ENCODE data around the gene TMEM154. TPM values are rescaled to one million over a fixed set of nuclear protein-coding genes. Genes with fewer than 3 reads are reported as not detected.

TMEM154 gene
- total RNA-seq, 2 experiments from 2014 or later = 12.2 to 17.5 TPM

DNA sequence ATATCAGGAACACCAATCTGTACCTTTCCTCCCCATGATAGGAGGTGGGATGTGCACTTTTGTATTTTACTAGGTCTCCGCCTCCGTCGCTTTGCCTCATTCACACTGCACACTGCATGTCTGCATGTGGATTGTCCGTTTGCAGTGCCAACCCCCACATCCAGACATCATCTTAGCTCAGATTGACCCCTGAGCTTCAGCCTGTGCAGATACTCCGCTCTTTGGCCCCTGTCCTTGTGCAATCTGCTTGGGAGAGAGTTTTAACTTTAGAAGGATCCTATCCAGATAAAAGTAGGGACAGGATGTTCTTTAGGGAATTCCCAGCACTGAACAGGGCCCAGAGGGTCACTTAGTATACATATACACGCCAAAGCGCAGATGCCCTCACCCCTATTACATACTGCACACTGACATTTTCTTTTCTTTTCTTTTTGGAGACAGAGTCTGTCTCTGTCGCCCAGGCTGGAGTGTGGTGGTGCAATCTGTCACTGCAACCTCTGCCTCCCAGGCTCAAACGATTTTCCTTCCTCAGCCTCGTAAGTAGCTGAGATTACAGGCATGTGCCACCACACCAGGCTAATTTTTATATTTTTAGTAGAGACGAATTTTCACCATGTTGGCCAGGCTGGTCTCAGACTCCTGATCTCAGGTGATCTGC, 100.6 kb downstream of the TMEM154 start:
- no peak for ATAC-seq

DNA sequence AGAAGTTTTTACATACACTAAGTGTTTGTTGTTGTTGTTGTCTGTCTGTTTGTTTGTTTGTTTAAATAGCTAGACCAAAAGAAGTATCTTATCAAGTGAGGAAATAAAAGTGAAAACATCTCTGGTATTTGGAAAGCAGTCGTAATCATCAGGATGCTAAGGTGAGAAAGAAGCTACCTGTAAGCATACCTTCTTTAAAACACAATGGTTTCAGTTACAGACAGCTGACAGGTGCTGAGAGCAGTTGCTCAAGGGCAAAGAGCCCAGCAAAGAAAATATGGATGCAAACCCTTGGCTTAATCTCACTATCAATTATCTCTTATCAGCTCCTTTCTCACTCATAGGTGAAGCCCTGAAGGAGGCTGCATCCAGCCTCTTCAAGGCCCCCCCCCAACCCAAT, 101.1 kb downstream of the TMEM154 start:
- ATAC-seq (no peak), DNase-seq (no peak)
- intact Hi-C loops (cut with micrococcal nuclease) = no loop called here
- ChIA-PET CTCF (interaction anchor here (0.6 to 6.2 kb wide), 4 partner anchors 12 to 777 kb away, joined by 3 to 26 read pairs (median 3); no protein-coding TSS in a partner anchor), POLR2A (interaction anchor here (1.2 to 1.5 kb wide), 3 partner anchors 8 to 43 kb away, joined by 3 to 5 read pairs (median 3); no protein-coding TSS in a partner anchor)
- Mint-ChIP-seq H3K4me3 (no peak overlapping the region), H3K27me3 (no peaks in the 10 kb centered on the region), H3K36me3 (ENCODE audit: low read depth) (no peaks in the 10 kb centered on the region), H3K27ac (no peak overlapping the region), H3K9me3 (no peaks in the 10 kb centered on the region), H3K4me1 (ENCODE audit: low read depth) (no peaks in the 10 kb centered on the region)
- TF ChIP-seq, protein P1, sequence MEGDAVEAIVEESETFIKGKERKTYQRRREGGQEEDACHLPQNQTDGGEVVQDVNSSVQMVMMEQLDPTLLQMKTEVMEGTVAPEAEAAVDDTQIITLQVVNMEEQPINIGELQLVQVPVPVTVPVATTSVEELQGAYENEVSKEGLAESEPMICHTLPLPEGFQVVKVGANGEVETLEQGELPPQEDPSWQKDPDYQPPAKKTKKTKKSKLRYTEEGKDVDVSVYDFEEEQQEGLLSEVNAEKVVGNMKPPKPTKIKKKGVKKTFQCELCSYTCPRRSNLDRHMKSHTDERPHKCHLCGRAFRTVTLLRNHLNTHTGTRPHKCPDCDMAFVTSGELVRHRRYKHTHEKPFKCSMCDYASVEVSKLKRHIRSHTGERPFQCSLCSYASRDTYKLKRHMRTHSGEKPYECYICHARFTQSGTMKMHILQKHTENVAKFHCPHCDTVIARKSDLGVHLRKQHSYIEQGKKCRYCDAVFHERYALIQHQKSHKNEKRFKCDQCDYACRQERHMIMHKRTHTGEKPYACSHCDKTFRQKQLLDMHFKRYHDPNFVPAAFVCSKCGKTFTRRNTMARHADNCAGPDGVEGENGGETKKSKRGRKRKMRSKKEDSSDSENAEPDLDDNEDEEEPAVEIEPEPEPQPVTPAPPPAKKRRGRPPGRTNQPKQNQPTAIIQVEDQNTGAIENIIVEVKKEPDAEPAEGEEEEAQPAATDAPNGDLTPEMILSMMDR (IDR thresholded peaks at IDR 0.05) = no peak

More for the DNA sequence above, 100.6 kb downstream of the TMEM154 start:
- TF ChIP-seq, protein P1 (IDR thresholded peaks at IDR 0.05) = no peak
- Mint-ChIP-seq H3K27me3 (no peaks in the 10 kb centered on the region), H3K27ac (no peak overlapping the region), H3K4me3 (no peak overlapping the region), H3K9me3 (no peaks in the 10 kb centered on the region), H3K36me3 (ENCODE audit: low read depth) (no peaks in the 10 kb centered on the region), H3K4me1 (ENCODE audit: low read depth) (no peaks in the 10 kb centered on the region)
- intact Hi-C loops (cut with micrococcal nuclease) = no loop called here
- DNase-seq = no peak
- POLR2A ChIA-PET = interaction anchor here (0.5 to 1.5 kb wide), 5 partner anchors 9 to 785 kb away, joined by 3 to 5 read pairs (median 3); no protein-coding TSS in a partner anchor
- CTCF ChIA-PET = interaction anchor here (0.6 to 6.2 kb wide), 3 partner anchors 78 to 777 kb away, joined by 3 to 26 read pairs (median 3); no protein-coding TSS in a partner anchor

DNA sequence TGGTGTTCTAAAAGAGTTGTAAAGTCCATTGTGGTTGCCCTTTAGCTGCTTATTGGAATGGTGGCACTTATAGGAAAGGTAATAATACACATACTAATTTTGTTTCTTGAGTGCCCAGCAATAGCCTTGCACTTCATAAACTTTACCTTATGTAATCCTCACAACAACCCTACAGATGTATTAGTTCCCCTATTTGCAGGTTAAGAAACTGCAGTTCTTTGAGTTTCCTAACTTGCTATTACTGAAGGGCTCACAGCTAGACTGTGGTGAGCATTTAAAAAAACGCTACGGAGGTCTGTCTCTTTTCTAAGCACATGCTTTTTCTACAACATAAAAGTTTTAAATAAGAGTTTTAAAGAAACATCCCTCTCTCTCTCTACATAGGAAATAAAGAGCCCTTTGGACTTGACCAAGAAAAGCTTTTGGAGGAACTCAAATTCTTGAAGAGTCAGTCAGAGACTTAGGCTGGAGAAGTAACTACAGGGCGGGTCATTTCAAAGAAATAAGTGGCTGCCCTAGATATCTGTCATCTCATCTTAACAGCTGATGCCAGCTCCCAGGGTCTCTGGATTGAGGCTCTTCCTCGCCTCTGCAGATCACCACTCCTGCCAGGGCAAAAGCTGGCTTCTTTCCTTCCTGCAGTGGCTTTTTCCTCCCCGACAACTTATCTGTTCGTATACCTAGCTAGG, 101.9 kb downstream of the TMEM154 start:
- intact Hi-C loops (cut with micrococcal nuclease) = no loop called here
- POLR2A ChIA-PET = interaction anchor here (1.5 kb wide), 1 partner anchor 23 kb away, joined by 5 read pairs; no protein-coding TSS in a partner anchor

DNA sequence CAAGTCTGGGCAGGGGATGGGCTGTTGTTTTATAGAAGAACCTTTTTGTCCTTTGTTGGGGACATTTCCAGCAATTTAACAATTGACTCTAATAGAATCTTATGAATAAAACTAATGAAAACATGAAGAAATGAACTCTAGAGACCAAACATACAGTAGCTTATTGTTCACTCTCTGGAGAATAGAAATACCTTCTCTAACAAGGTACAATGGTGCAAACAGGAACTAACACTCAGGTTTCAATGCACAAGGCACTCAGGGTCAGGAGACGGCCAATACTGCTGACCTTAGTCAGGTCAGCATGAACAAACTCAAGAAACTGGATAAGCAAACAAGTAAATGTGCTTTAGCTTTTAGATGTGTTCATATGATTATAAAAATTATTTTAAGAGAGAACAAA, 104.3 kb downstream of the TMEM154 start:
- Mint-ChIP-seq H3K27ac (no peak overlapping the region), H3K36me3 (ENCODE audit: low read depth) (no peaks in the 10 kb centered on the region), H3K27me3 (no peaks in the 10 kb centered on the region), H3K9me3 (no peaks in the 10 kb centered on the region), H3K4me3 (no peak overlapping the region), H3K4me1 (ENCODE audit: low read depth) (no peaks in the 10 kb centered on the region)
- TF ChIP-seq, protein P1 (IDR thresholded peaks at IDR 0.05) = no peak
- ATAC-seq (no peak), DNase-seq (no peak)
- ChIA-PET POLR2A (no interaction called here), CTCF (interaction anchor here (0.6 to 6.2 kb wide), 2 partner anchors 9 to 74 kb away, joined by 3 to 26 read pairs; no protein-coding TSS in a partner anchor)
- intact Hi-C loops (cut with micrococcal nuclease) = no loop called here

More for the DNA sequence above, 101.9 kb downstream of the TMEM154 start:
- H3K4me3 Mint-ChIP-seq = no peak overlapping the region
- no peak overlapping the region for H3K27ac Mint-ChIP-seq
- H3K4me1 Mint-ChIP-seq (ENCODE audit: low read depth) = no peaks in the 10 kb centered on the region
- H3K9me3 Mint-ChIP-seq = no peaks in the 10 kb centered on the region
- CTCF ChIA-PET = interaction anchor here (0.7 to 6.2 kb wide), 3 partner anchors 13 to 776 kb away, joined by 3 to 26 read pairs (median 3); no protein-coding TSS in a partner anchor
- no peaks in the 10 kb centered on the region for H3K36me3 Mint-ChIP-seq (ENCODE audit: low read depth)
- H3K27me3 Mint-ChIP-seq = no peaks in the 10 kb centered on the region
- TF ChIP-seq, protein P1 (IDR thresholded peaks at IDR 0.05) = no peak
- ATAC-seq (no peak), DNase-seq (no peak)

DNA sequence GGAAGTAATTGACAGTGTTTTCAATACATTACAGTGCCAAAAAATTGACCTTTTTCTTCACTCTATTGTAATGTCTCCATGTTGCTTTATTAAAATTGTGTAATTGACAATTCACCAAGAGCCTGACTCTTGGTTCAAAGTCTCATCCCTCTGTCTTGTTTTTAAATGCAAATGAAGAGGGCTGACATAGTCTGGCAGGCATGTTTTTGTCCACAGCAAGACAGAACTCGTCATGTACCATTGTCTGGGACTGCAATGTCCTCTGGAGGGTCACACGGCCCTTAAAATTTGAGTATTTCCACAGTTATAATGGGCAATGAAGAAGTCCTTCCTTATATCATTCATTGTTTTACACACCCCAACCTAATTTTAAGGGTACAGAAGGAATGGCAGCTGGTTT, 105.9 kb downstream of the TMEM154 start:
- no peaks in the 10 kb centered on the region for H3K36me3 Mint-ChIP-seq (ENCODE audit: low read depth)
- no peaks in the 10 kb centered on the region for H3K27me3 Mint-ChIP-seq
- DNase-seq (no peak), ATAC-seq (no peak)
- intact Hi-C loops (cut with micrococcal nuclease) = no loop called here
- POLR2A ChIA-PET = no interaction called here
- CTCF ChIA-PET = no interaction called here
- H3K4me1 Mint-ChIP-seq (ENCODE audit: low read depth) = no peaks in the 10 kb centered on the region
- no peak overlapping the region for H3K27ac Mint-ChIP-seq
- H3K9me3 Mint-ChIP-seq = no peaks in the 10 kb centered on the region
- H3K4me3 Mint-ChIP-seq = no peak overlapping the region
- TF ChIP-seq, protein P1 (IDR thresholded peaks at IDR 0.05) = no peak

All from activated CD8-positive, alpha-beta T cell treated with anti-CD3 and anti-CD28 coated beads for 36 hours (primary cell).